HepG2 (cell line): ENCODE results near the gene PADI4. TPM values are rescaled to one million over a fixed set of nuclear protein-coding genes. Genes with fewer than 3 reads are reported as not detected.

ENCODE experiments used
- ATAC-seq: fragments of 200-7000 bp; cut with Tn5 transposase; 3 replicates; pipeline ENCODE4 v1.9.1; 2020; ENCODE audit warnings: mild to moderate bottlenecking, moderate library complexity
- BruUV-seq: library from RNA; stranded (reverse); fragments of 400-500 nt; replicated peaks from 2 replicates; lab custom pipeline; 2021; lab: Mats Ljungman, UMichigan
- CTCF ChIA-PET: fragments of 300-600 bp; formaldehyde crosslinking; extraction: SDS; loops from one replicate; lab custom pipeline; 2021; ENCODE audit warnings: low total read pairs, inconsistent platforms, low intra/inter-chr PET ratio; lab: Yijun Ruan, JAX
- POLR2A ChIA-PET: fragments of 350-600 bp; sonication (Branson Sonifier 250); formaldehyde crosslinking; loops from one replicate; lab custom pipeline; 2020; ENCODE audit warnings: antibody characterized with exemption, inconsistent platforms; lab: Yijun Ruan, JAX
- DNase-seq: peaks from one replicate; pipeline ENCODE4 v3.0.0-alpha.2; 2015; ENCODE audit warnings: low spot score
- FAIRE-seq: peaks from 3 replicates; lab custom pipeline; 2011; peaks lifted over from hg19 to GRCh38; lab: Jason Lieb, UNC
- H2AFZ ChIP-seq: one replicate; pipeline ENCODE4 v1.6.1; 2011; ENCODE audit warnings: low read length, inconsistent platforms
- H3K27ac ChIP-seq: fragments of 300-600 bp; 3 replicates; pipeline ENCODE4 v1.8.0; 2011; ENCODE audit warnings: mixed run types, mild to moderate bottlenecking, mixed read lengths, low read length, inconsistent platforms; ENCODE audit not compliant: insufficient read depth; ENCODE audit errors: extremely low read length
- H3K27me3 ChIP-seq, 2 experiments: fragments of 200-600 bp in 1 of 2; 2 replicates in 1 of 2; 3 replicates in 1 of 2; pipeline versions ENCODE4 v1.6.0 to v1.8.0; 2011; ENCODE audit warnings: low read length in 2 of 2, mild to moderate bottlenecking in 2 of 2, moderate library complexity in 2 of 2, inconsistent platforms in 1 of 2; ENCODE audit not compliant: insufficient read depth in 2 of 2, control insufficient read depth in 1 of 2
- H3K36me3 ChIP-seq, 2 experiments: fragments of 200-600 bp in 1 of 2; replicated peaks in 1 of 2; 2 replicates in 1 of 2; 3 replicates in 1 of 2; pipeline versions ENCODE4 v1.5.1 to v1.8.0; 2011; ENCODE audit warnings: low read length in 2 of 2, inconsistent platforms in 1 of 2; ENCODE audit not compliant: insufficient read depth in 2 of 2, control insufficient read depth in 1 of 2
- H3K4me1 ChIP-seq: 2 replicates; pipeline ENCODE4 v1.5.1; 2012; ENCODE audit warnings: low read length, inconsistent platforms; ENCODE audit not compliant: insufficient read depth
- H3K4me2 ChIP-seq: 2 replicates; pipeline ENCODE4 v1.6.0; 2011; ENCODE audit warnings: low read depth, low read length, inconsistent platforms
- H3K4me3 ChIP-seq, 3 experiments: fragments of 200-600 bp in 1 of 3; sonication (generic), shearing (Covaris generic) in 1 of 3; replicated peaks in 1 of 3; 2 replicates each; pipeline ENCODE4 v1.5.1; 2011 to 2016; ENCODE audit warnings: low read length in 3 of 3, inconsistent platforms in 2 of 3, low read depth in 2 of 3, mild to moderate bottlenecking in 2 of 3, control low read depth in 1 of 3, mixed read lengths in 1 of 3; ENCODE audit not compliant: insufficient read depth in 1 of 3
- H3K79me2 ChIP-seq: one replicate; pipeline ENCODE4 v1.6.1; 2011; ENCODE audit warnings: low read length, inconsistent platforms; ENCODE audit not compliant: insufficient read depth
- H3K9ac ChIP-seq: 2 replicates; pipeline ENCODE4 v1.6.0; 2011; ENCODE audit warnings: mild to moderate bottlenecking, low read depth, low read length, inconsistent platforms; ENCODE audit not compliant: insufficient read depth
- H3K9me3 ChIP-seq: 2 replicates; pipeline ENCODE4 v1.5.1; 2012; ENCODE audit warnings: mild to moderate bottlenecking, low read length
- H4K20me1 ChIP-seq: 2 replicates; pipeline ENCODE4 v1.6.0; 2011; ENCODE audit warnings: inconsistent platforms, mild to moderate bottlenecking, low read length, moderate library complexity; ENCODE audit not compliant: insufficient read depth
- BCL3 ChIP-seq: sonication (generic); formaldehyde crosslinking; IDR thresholded peaks from 2 replicates; pipeline ENCODE4 v1.5.1; 2020; ENCODE audit warnings: mild to moderate bottlenecking, missing genetic modification reagents, moderate library complexity
- CEBPB ChIP-seq: IDR thresholded peaks from 2 replicates; pipeline ENCODE4 v1.6.1; 2011; ENCODE audit warnings: low read depth, low read length, improper control_type of control experiment, borderline replicate concordance
- GZF1 ChIP-seq: sonication (generic); formaldehyde crosslinking; IDR thresholded peaks from 2 replicates; pipeline ENCODE4 v1.5.1; 2020; ENCODE audit warnings: mild to moderate bottlenecking, missing genetic modification reagents
- HIVEP1 ChIP-seq: sonication (generic); formaldehyde crosslinking; IDR thresholded peaks from 2 replicates; pipeline ENCODE4 v1.4.0; 2020; ENCODE audit warnings: mild to moderate bottlenecking, missing genetic modification reagents
- KDM5A ChIP-seq: fragments of 200-600 bp; sonication (generic); IDR thresholded peaks from 2 replicates; pipeline ENCODE4 v1.7.0; 2018; ENCODE audit warnings: antibody characterized with exemption, mild to moderate bottlenecking, low read length, borderline replicate concordance
- MYC ChIP-seq: sonication (generic); formaldehyde crosslinking; IDR thresholded peaks from 2 replicates; pipeline ENCODE4 v1.9.0; 2021; ENCODE audit warnings: missing genetic modification reagents, borderline replicate concordance
- RFX5 ChIP-seq: IDR thresholded peaks from 2 replicates; pipeline ENCODE4 v1.6.1; 2011; ENCODE audit warnings: low read depth, low read length, improper control_type of control experiment
- RXRA ChIP-seq: sonication (generic); formaldehyde crosslinking; IDR thresholded peaks from 2 replicates; pipeline ENCODE4 v1.5.1; 2020; ENCODE audit warnings: missing genetic modification reagents
- TARDBP ChIP-seq: sonication (generic); formaldehyde crosslinking; IDR thresholded peaks from 2 replicates; pipeline ENCODE4 v1.8.0; 2022; ENCODE audit warnings: mild to moderate bottlenecking, missing genetic modification reagents
- TIGD3 ChIP-seq: sonication (generic); formaldehyde crosslinking; IDR thresholded peaks from 2 replicates; pipeline ENCODE4 v1.5.1; 2020; ENCODE audit warnings: mild to moderate bottlenecking, missing genetic modification reagents, borderline replicate concordance
- ZFP91 ChIP-seq: sonication (generic); formaldehyde crosslinking; IDR thresholded peaks from 2 replicates; pipeline ENCODE4 v1.9.0; 2022; ENCODE audit warnings: missing genetic modification reagents, mild to moderate bottlenecking, borderline replicate concordance
- ZNF674 ChIP-seq: sonication (generic); formaldehyde crosslinking; IDR thresholded peaks from 2 replicates; pipeline ENCODE4 v1.5.0; 2020; ENCODE audit warnings: low read depth, mild to moderate bottlenecking, missing genetic modification reagents
- ZNF710 ChIP-seq: sonication (generic); formaldehyde crosslinking; IDR thresholded peaks from 2 replicates; pipeline ENCODE4 v1.5.0; 2020; ENCODE audit warnings: mild to moderate bottlenecking, missing genetic modification reagents, borderline replicate concordance
- WGBS: methylation state at CpG from one replicate; pipeline ENCODE4 v1.1.6; 2017; ENCODE audit warnings: low lambda C conversion rate; 5-methylcytosine and 5-hydroxymethylcytosine counted together
- in situ Hi-C: cut with HindIII; loops from 2 replicates; pipeline ENCODE4 v1.10.0; 2017; ENCODE audit warnings: low pct_unique_long_range_greater_than_20kb; ENCODE audit not compliant: extremely low pct_ligation_motif_present
- intact Hi-C: fragments of 100-400 bp; cut with micrococcal nuclease; formaldehyde crosslinking; loops from one replicate; pipeline ENCODE4 v1.10.0; 2022; ENCODE audit not compliant: unreplicated experiment
- polyA plus RNA-seq, 8 experiments: library from polyadenylated mRNA; depleted of rRNA in 3 of 8; stranded (reverse) in 7 of 8; unstranded in 1 of 8; fragments of >200 nt; fragmentation: Illumina TruSeq in 4 of 8; extraction: Trizol in 4 of 8; gene quantifications; 2 replicates each; pipeline versions ENCODE4 v1.2.1 to v1.2.3, GENCODE V29; 2011 to 2016; ENCODE audit warnings: low read depth in 4 of 8, missing spikeins in 1 of 8, mixed read lengths in 1 of 8; ENCODE audit not compliant: insufficient read depth in 1 of 8
- total RNA-seq, 5 experiments: library from RNA; depleted of rRNA; stranded (reverse); fragments of >200 nt; fragmentation: Illumina TruSeq; extraction: Trizol; gene quantifications; 2 replicates each; pipeline ENCODE4 v1.2.3, GENCODE V29; 2016; ENCODE audit warnings: low read depth in 1 of 5

PADI4 gene
- total and polyA plus RNA-seq, 2 of the 13 experiments (the other 11 are each of a cell fraction or from before 2014, with no cell fraction given) = 0.04 TPM

- Histone ChIP-seq H2AFZ (no peak overlapping the region), H3K4me2 (no peak overlapping the region), H3K9ac (no peak overlapping the region), H3K79me2 (no peaks in the 10 kb centered on the region), H3K9me3 (no peaks in the 10 kb centered on the region), H3K27me3 (peaks cover 2 to 25% of the 10 kb centered on the region in 2 experiments; a peak in 3 of 5 replicates), H3K36me3 (no peaks in the 10 kb centered on the region), H3K27ac (no peak overlapping the region), H4K20me1 (0 out of 2 replicates have a peak, but pooled peaks cover 4% of the 10 kb centered on the region), H3K4me3 (no peak overlapping the region), H3K4me1 (no peaks in the 10 kb centered on the region)
- no peak for FAIRE-seq
- no peak for ATAC-seq
- in situ Hi-C loops (no loop called here), intact Hi-C loops (no loop called here)
- WGBS = 31% methylated on average over 11 of the region's 12 CpGs
- ChIA-PET CTCF (no interaction called here), POLR2A (no interaction called here)
- DNase-seq = no peak
- no TSS peak for BruUV-seq
- no peak for TF ChIP-seq MYC (CRISPR knock-in tag)
- no peak for TF ChIP-seq TIGD3 (CRISPR knock-in tag)
- TF ChIP-seq TARDBP (CRISPR knock-in tag) = no peak
- TF ChIP-seq GZF1 = no peak
- TF ChIP-seq ZNF674 (CRISPR knock-in tag) = no peak
- TF ChIP-seq ZFP91 (CRISPR knock-in tag) = no peak
- no peak for TF ChIP-seq RXRA (CRISPR knock-in tag)
- no peak for TF ChIP-seq CEBPB
- no peak for TF ChIP-seq HIVEP1 (CRISPR knock-in tag)
- no peak for TF ChIP-seq ZNF710 (CRISPR knock-in tag)
- TF ChIP-seq BCL3 = no peak
- no peak for TF ChIP-seq RFX5
- no peak for TF ChIP-seq KDM5A
Measured at GRCh38 chr1:17356387-17357026, 48.5 kb downstream of the PADI4 start.
